HepG2 (cell line): Measurements from ENCODE around the gene PKIG. TPM values are rescaled to one million over a fixed set of nuclear protein-coding genes. Genes with fewer than 3 reads are reported as not detected.
A peak's percentile ranks its signal among the peaks of the same experiment; 100 is the strongest.

Experiments
- ATF1 ChIP-seq: IDR thresholded peaks from 2 replicates; pipeline ENCODE4 v1.6.1; 2016; ENCODE audit warnings: mild to moderate bottlenecking, control low read depth
- FOXK2 ChIP-seq: fragments of 450-650 bp; IDR thresholded peaks from 2 replicates; pipeline ENCODE4 v1.6.1; 2016
- MXI1 ChIP-seq: IDR thresholded peaks from 3 replicates; pipeline ENCODE4 v1.6.1; 2012; ENCODE audit warnings: low read depth, low read length, inconsistent platforms, borderline replicate concordance
- NRL ChIP-seq: sonication (generic); formaldehyde crosslinking; IDR thresholded peaks from 2 replicates; pipeline ENCODE4 v1.5.0; 2020; ENCODE audit warnings: missing genetic modification reagents, mild to moderate bottlenecking, moderate library complexity, borderline replicate concordance
- SP2 ChIP-seq: sonication (generic); formaldehyde crosslinking; IDR thresholded peaks from 2 replicates; pipeline ENCODE4 v1.5.1; 2020; ENCODE audit warnings: mild to moderate bottlenecking, missing genetic modification reagents
- ZNF329 ChIP-seq: sonication (generic); formaldehyde crosslinking; IDR thresholded peaks from 2 replicates; pipeline ENCODE4 v1.9.0; 2021; ENCODE audit warnings: low read depth, mild to moderate bottlenecking, missing genetic modification reagents
- polyA plus RNA-seq, 8 experiments: library from polyadenylated mRNA; depleted of rRNA in 3 of 8; stranded (reverse) in 7 of 8; unstranded in 1 of 8; fragments of >200 nt; fragmentation: Illumina TruSeq in 4 of 8; extraction: Trizol in 4 of 8; gene quantifications; 2 replicates each; pipeline versions ENCODE4 v1.2.1 to v1.2.3, GENCODE V29; 2011 to 2016; ENCODE audit warnings: low read depth in 4 of 8, missing spikeins in 1 of 8, mixed read lengths in 1 of 8; ENCODE audit not compliant: insufficient read depth in 1 of 8
- total RNA-seq, 5 experiments: library from RNA; depleted of rRNA; stranded (reverse); fragments of >200 nt; fragmentation: Illumina TruSeq; extraction: Trizol; gene quantifications; 2 replicates each; pipeline ENCODE4 v1.2.3, GENCODE V29; 2016; ENCODE audit warnings: low read depth in 1 of 5
- TF ChIP-seq, protein P1 (sequence below): sonication (generic); formaldehyde crosslinking; IDR thresholded peaks from 2 replicates; pipeline ENCODE4 v1.4.0; 2020; ENCODE audit warnings: missing genetic modification reagents
- TF ChIP-seq, protein P2 (sequence below): sonication (generic); formaldehyde crosslinking; IDR thresholded peaks from 2 replicates; pipeline ENCODE4 v1.4.0; 2020; ENCODE audit warnings: missing genetic modification reagents, borderline replicate concordance
- TF ChIP-seq, protein P3 (sequence below): sonication (generic); formaldehyde crosslinking; IDR thresholded peaks from 2 replicates; pipeline ENCODE4 v1.9.0; 2021; ENCODE audit warnings: missing genetic modification reagents, borderline replicate concordance
- TF ChIP-seq, protein P4 (sequence below): sonication (generic); formaldehyde crosslinking; conservative IDR thresholded peaks from 2 replicates; pipeline ENCODE4 v1.5.0; 2020; ENCODE audit warnings: missing genetic modification reagents
- TF ChIP-seq, protein P5 (sequence below): sonication (generic); formaldehyde crosslinking; IDR thresholded peaks from 2 replicates; pipeline ENCODE4 v1.5.1; 2020; ENCODE audit warnings: mild to moderate bottlenecking, missing genetic modification reagents, borderline replicate concordance

Gene PKIG
- total and polyA plus RNA-seq, 2 of the 13 experiments (the other 11 are each of a cell fraction or from before 2014, with no cell fraction given): 30.8 to 44.5 TPM

DNA sequence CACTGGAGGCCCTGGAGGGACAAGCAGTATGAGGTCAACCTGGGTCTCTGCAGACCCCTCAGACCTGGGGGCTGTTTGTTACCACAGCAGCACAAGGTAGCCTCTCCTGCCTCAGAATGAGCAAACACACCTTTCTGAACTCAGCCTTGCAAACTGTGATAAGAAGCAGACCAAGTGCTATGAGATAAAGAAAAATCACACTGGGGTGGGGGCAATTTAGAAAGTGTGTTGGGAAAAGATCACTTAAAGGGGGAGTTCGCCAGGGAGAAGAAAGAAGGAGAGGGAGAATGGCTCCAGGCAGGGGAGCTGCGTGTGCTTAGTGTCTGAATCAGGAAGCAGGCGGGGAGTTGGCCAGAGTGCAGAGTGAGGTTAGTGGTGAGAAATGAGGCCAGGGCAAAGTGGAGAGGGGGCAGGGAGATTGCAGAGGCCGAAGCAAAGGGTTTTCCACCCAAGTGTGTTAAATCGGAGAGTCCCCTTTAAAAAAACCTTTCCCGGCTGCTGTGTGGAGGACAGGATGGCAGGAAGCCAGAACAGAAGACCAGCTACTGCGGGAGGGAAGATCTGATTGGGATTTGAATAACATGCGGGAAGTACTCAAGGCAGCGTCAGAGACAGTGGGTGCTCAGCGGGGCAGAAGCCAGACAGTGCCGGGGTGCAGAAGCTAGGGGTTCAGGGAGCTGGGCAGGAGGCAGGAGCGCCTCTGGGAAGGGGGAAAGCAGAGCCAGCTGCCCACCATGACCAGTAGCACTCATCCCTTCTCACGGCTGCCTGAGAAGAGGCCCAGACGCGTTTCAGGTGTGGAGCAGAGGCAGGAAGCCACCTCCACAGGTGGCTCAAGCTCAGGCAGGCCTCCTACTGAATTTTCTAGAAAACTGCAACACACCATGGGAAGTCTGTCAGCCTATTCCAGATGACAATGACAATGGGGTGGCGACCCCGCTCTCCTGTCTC lies 60.1 kb downstream of the PKIG start (continued):
- TF ChIP-seq, protein P1, sequence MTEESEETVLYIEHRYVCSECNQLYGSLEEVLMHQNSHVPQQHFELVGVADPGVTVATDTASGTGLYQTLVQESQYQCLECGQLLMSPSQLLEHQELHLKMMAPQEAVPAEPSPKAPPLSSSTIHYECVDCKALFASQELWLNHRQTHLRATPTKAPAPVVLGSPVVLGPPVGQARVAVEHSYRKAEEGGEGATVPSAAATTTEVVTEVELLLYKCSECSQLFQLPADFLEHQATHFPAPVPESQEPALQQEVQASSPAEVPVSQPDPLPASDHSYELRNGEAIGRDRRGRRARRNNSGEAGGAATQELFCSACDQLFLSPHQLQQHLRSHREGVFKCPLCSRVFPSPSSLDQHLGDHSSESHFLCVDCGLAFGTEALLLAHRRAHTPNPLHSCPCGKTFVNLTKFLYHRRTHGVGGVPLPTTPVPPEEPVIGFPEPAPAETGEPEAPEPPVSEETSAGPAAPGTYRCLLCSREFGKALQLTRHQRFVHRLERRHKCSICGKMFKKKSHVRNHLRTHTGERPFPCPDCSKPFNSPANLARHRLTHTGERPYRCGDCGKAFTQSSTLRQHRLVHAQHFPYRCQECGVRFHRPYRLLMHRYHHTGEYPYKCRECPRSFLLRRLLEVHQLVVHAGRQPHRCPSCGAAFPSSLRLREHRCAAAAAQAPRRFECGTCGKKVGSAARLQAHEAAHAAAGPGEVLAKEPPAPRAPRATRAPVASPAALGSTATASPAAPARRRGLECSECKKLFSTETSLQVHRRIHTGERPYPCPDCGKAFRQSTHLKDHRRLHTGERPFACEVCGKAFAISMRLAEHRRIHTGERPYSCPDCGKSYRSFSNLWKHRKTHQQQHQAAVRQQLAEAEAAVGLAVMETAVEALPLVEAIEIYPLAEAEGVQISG (CRISPR knock-in tag): no peak
- TF ChIP-seq, protein P2, sequence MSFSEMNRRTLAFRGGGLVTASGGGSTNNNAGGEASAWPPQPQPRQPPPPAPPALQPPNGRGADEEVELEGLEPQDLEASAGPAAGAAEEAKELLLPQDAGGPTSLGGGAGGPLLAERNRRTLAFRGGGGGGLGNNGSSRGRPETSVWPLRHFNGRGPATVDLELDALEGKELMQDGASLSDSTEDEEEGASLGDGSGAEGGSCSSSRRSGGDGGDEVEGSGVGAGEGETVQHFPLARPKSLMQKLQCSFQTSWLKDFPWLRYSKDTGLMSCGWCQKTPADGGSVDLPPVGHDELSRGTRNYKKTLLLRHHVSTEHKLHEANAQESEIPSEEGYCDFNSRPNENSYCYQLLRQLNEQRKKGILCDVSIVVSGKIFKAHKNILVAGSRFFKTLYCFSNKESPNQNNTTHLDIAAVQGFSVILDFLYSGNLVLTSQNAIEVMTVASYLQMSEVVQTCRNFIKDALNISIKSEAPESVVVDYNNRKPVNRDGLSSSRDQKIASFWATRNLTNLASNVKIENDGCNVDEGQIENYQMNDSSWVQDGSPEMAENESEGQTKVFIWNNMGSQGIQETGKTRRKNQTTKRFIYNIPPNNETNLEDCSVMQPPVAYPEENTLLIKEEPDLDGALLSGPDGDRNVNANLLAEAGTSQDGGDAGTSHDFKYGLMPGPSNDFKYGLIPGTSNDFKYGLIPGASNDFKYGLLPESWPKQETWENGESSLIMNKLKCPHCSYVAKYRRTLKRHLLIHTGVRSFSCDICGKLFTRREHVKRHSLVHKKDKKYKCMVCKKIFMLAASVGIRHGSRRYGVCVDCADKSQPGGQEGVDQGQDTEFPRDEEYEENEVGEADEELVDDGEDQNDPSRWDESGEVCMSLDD (CRISPR knock-in tag): no peak
- TF ChIP-seq, protein P3, sequence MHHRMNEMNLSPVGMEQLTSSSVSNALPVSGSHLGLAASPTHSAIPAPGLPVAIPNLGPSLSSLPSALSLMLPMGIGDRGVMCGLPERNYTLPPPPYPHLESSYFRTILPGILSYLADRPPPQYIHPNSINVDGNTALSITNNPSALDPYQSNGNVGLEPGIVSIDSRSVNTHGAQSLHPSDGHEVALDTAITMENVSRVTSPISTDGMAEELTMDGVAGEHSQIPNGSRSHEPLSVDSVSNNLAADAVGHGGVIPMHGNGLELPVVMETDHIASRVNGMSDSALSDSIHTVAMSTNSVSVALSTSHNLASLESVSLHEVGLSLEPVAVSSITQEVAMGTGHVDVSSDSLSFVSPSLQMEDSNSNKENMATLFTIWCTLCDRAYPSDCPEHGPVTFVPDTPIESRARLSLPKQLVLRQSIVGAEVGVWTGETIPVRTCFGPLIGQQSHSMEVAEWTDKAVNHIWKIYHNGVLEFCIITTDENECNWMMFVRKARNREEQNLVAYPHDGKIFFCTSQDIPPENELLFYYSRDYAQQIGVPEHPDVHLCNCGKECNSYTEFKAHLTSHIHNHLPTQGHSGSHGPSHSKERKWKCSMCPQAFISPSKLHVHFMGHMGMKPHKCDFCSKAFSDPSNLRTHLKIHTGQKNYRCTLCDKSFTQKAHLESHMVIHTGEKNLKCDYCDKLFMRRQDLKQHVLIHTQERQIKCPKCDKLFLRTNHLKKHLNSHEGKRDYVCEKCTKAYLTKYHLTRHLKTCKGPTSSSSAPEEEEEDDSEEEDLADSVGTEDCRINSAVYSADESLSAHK (CRISPR knock-in tag): 0 out of 2 replicates have a peak, but pooled peaks have one; percentile 68
- TF ChIP-seq SP2 (CRISPR knock-in tag) (no peak), FOXK2 (no peak), MXI1 (0 out of 3 replicates have a peak, but pooled peaks have one; percentile 31), NRL (CRISPR knock-in tag) (0 out of 2 replicates have a peak, but pooled peaks have one; percentile 33), ATF1 (CRISPR knock-in tag) (no peak), ZNF329 (no peak)
- TF ChIP-seq, protein P4, sequence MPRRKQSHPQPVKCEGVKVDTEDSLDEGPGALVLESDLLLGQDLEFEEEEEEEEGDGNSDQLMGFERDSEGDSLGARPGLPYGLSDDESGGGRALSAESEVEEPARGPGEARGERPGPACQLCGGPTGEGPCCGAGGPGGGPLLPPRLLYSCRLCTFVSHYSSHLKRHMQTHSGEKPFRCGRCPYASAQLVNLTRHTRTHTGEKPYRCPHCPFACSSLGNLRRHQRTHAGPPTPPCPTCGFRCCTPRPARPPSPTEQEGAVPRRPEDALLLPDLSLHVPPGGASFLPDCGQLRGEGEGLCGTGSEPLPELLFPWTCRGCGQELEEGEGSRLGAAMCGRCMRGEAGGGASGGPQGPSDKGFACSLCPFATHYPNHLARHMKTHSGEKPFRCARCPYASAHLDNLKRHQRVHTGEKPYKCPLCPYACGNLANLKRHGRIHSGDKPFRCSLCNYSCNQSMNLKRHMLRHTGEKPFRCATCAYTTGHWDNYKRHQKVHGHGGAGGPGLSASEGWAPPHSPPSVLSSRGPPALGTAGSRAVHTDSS (CRISPR knock-in tag): no peak
- TF ChIP-seq, protein P5, sequence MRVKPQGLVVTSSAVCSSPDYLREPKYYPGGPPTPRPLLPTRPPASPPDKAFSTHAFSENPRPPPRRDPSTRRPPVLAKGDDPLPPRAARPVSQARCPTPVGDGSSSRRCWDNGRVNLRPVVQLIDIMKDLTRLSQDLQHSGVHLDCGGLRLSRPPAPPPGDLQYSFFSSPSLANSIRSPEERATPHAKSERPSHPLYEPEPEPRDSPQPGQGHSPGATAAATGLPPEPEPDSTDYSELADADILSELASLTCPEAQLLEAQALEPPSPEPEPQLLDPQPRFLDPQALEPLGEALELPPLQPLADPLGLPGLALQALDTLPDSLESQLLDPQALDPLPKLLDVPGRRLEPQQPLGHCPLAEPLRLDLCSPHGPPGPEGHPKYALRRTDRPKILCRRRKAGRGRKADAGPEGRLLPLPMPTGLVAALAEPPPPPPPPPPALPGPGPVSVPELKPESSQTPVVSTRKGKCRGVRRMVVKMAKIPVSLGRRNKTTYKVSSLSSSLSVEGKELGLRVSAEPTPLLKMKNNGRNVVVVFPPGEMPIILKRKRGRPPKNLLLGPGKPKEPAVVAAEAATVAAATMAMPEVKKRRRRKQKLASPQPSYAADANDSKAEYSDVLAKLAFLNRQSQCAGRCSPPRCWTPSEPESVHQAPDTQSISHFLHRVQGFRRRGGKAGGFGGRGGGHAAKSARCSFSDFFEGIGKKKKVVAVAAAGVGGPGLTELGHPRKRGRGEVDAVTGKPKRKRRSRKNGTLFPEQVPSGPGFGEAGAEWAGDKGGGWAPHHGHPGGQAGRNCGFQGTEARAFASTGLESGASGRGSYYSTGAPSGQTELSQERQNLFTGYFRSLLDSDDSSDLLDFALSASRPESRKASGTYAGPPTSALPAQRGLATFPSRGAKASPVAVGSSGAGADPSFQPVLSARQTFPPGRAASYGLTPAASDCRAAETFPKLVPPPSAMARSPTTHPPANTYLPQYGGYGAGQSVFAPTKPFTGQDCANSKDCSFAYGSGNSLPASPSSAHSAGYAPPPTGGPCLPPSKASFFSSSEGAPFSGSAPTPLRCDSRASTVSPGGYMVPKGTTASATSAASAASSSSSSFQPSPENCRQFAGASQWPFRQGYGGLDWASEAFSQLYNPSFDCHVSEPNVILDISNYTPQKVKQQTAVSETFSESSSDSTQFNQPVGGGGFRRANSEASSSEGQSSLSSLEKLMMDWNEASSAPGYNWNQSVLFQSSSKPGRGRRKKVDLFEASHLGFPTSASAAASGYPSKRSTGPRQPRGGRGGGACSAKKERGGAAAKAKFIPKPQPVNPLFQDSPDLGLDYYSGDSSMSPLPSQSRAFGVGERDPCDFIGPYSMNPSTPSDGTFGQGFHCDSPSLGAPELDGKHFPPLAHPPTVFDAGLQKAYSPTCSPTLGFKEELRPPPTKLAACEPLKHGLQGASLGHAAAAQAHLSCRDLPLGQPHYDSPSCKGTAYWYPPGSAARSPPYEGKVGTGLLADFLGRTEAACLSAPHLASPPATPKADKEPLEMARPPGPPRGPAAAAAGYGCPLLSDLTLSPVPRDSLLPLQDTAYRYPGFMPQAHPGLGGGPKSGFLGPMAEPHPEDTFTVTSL (CRISPR knock-in tag): no peak
